Stimulated activated CD4-positive, alpha-beta T cell treated with anti-CD3 and anti-CD28 coated beads, Interleukin-4, amount 100 ng/mL, for 48 hours (primary cell): Measurements from ENCODE around the gene HOXD3.

ENCODE experiments used
- DNase-seq, 2 donors: peaks; one replicate each; pipeline ENCODE4 v3.0.0-alpha.2; 2020; ENCODE audit warnings: low read depth in 2 of 2

HOXD3 gene

GRCh38 chr2:176177580-176178037, 20.5 kb downstream of the HOXD3 start:
- no peak for DNase-seq

- DNase-seq: no peak
Observed at GRCh38 chr2:176178038-176178756, 21.1 kb downstream of the HOXD3 start.

GRCh38 chr2:176178757-176179295, 21.7 kb downstream of the HOXD3 start:
- DNase-seq: no peak

GRCh38 chr2:176181551-176181950, 24.4 kb downstream of the HOXD3 start:
- no peak for DNase-seq

GRCh38 chr2:176182671-176183070, 25.6 kb downstream of the HOXD3 start:
- no peak for DNase-seq

GRCh38 chr2:176184749-176185148, 27.6 kb downstream of the HOXD3 start:
- no peak for DNase-seq

GRCh38 chr2:176186024-176186423, 28.9 kb downstream of the HOXD3 start:
- DNase-seq: no peak

- DNase-seq: no peak
Observed at GRCh38 chr2:176187200-176187898, 30.2 kb downstream of the HOXD3 start.

- DNase-seq: no peak
Observed at GRCh38 chr2:176187899-176188773, 31.0 kb downstream of the HOXD3 start, which contains the start of gene HOXD1. HOXD1 (plus strand) TSS chr2:176188668; CDS start chr2:176188802, 134 bp downstream.

GRCh38 chr2:176188774-176189680, 31.9 kb downstream of the HOXD3 start:
- no peak for DNase-seq

- DNase-seq: no peak
Observed at GRCh38 chr2:176189681-176190641, 32.9 kb downstream of the HOXD3 start.

- DNase-seq: no peak
Observed at GRCh38 chr2:176192351-176192750, 35.2 kb downstream of the HOXD3 start.

GRCh38 chr2:176193048-176193447, 35.9 kb downstream of the HOXD3 start:
- DNase-seq: no peak

GRCh38 chr2:176199902-176200301, 42.8 kb downstream of the HOXD3 start:
- no peak for DNase-seq

- no peak for DNase-seq
Observed at GRCh38 chr2:176200971-176201370, 43.9 kb downstream of the HOXD3 start.

- no peak for DNase-seq
Observed at GRCh38 chr2:176202491-176202890, 45.4 kb downstream of the HOXD3 start.

GRCh38 chr2:176205126-176205525, 48.0 kb downstream of the HOXD3 start:
- no peak for DNase-seq

- DNase-seq: no peak
Observed at GRCh38 chr2:176206136-176206535, 49.0 kb downstream of the HOXD3 start.

GRCh38 chr2:176206682-176207081, 49.6 kb downstream of the HOXD3 start:
- DNase-seq: no peak

GRCh38 chr2:176211110-176211509, 54.0 kb downstream of the HOXD3 start:
- DNase-seq: no peak
